HCT116 (cell line): ENCODE data around the gene ZNF229.

ENCODE experiments used
- CBX3 ChIP-seq: IDR thresholded peaks from 2 replicates; pipeline ENCODE4 v1.6.1; 2012; ENCODE audit warnings: low read depth
- CTCF ChIP-seq, 3 experiments: fragments of 200-600 bp in 1 of 3; sonication (generic) in 1 of 3; IDR thresholded peaks in 2 of 3; conservative IDR thresholded peaks in 1 of 3; 2 replicates each; pipeline ENCODE4 v1.5.1; 2012 to 2017; ENCODE audit warnings: low read depth in 2 of 3, low read length in 2 of 3, antibody characterized with exemption in 1 of 3, borderline replicate concordance in 1 of 3, control low read depth in 1 of 3, mild to moderate bottlenecking in 1 of 3, mixed read lengths in 1 of 3, mixed run types in 1 of 3, moderate library complexity in 1 of 3; ENCODE audit not compliant: insufficient read depth in 1 of 3
- EGR1 ChIP-seq: IDR thresholded peaks from 2 replicates; pipeline ENCODE4 v1.6.1; 2012; ENCODE audit warnings: low read depth
- ELF1 ChIP-seq: IDR thresholded peaks from 2 replicates; pipeline ENCODE4 v1.6.1; 2012; ENCODE audit warnings: low read depth, borderline replicate concordance
- EZH2 ChIP-seq: fragments of 200-600 bp; sonication (generic); IDR thresholded peaks from 2 replicates; pipeline ENCODE4 v1.6.1; 2017; ENCODE audit warnings: antibody characterized with exemption, mixed run types
- EZH2phosphoT487 ChIP-seq: fragments of 200-600 bp; IDR thresholded peaks from 2 replicates; pipeline ENCODE4 v1.6.1; 2018; ENCODE audit warnings: antibody characterized with exemption, borderline replicate concordance
- POLR2A ChIP-seq: IDR thresholded peaks from 2 replicates; pipeline ENCODE4 v1.7.0; 2011; ENCODE audit warnings: borderline replicate concordance; ENCODE audit not compliant: insufficient read depth, insufficient read length; ENCODE audit errors: extremely low read depth
- POLR2AphosphoS5 ChIP-seq: IDR thresholded peaks from 2 replicates; pipeline ENCODE4 v1.6.1; 2011; ENCODE audit warnings: mild to moderate bottlenecking, low read depth, low read length, moderate library complexity
- YY1 ChIP-seq: IDR thresholded peaks from 2 replicates; pipeline ENCODE4 v1.6.1; 2011; ENCODE audit warnings: low read length, low read depth, moderate library complexity, mild to moderate bottlenecking; ENCODE audit not compliant: insufficient replicate concordance; ENCODE audit errors: extremely low read depth
- TF ChIP-seq, protein P1 (sequence below): IDR thresholded peaks from 2 replicates; pipeline ENCODE4 v1.6.1; 2012

DNA sequence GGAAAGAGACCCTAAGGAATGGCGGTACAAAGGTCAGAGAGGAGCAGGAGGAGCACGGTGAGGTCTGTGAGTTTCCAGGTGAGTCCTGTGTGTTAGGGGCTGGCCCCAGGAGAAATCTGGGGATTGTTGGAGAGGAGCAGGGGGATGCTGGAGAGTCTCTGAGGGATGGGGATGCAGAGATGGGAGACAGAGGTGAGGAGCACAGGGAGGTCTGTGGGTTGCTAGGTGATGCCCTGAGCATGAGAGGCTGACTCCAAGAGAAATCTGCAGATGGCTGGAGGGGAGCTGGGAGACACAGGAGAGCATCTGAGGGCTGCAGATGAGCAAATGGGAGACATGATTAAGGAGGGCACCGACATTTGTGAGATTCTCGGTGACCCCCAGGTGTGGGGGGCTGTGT is 4.1 kb upstream of the ZNF229 start:
- no peak for TF ChIP-seq POLR2A
- TF ChIP-seq ELF1 = no peak
- no peak for TF ChIP-seq CTCF (IDR thresholded peaks at IDR 0.05 in 2 of 3, conservative IDR thresholded peaks at IDR 0.05 in 1 of 3; ENCODE audit: borderline replicate concordance in 1 of 3, insufficient read depth in 1 of 3, low read depth in 2 of 3, low read length in 2 of 3)
- no peak for TF ChIP-seq EGR1
- TF ChIP-seq EZH2 = no peak
- no peak for TF ChIP-seq EZH2phosphoT487
- TF ChIP-seq, protein P1, sequence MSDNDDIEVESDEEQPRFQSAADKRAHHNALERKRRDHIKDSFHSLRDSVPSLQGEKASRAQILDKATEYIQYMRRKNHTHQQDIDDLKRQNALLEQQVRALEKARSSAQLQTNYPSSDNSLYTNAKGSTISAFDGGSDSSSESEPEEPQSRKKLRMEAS = no peak
- TF ChIP-seq YY1 = no peak
- no peak for TF ChIP-seq CBX3
- no peak for TF ChIP-seq POLR2AphosphoS5
